Skeletal muscle tissue (tissue), 4 donors: ENCODE measurements around the gene AP3D1. TPM values are rescaled to one million over a fixed set of nuclear protein-coding genes. Genes with fewer than 3 reads are reported as not detected.

ENCODE experiments used
- H3K27ac ChIP-seq: one replicate; pipeline ENCODE4 v1.7.0; 2013; ENCODE audit warnings: mild to moderate bottlenecking, low read depth, low read length, inconsistent platforms
- H3K27me3 ChIP-seq, 3 donors: one replicate each; pipeline ENCODE4 v1.7.0; 2013; ENCODE audit warnings: low read length in 3 of 3; ENCODE audit not compliant: control insufficient read depth in 3 of 3, insufficient read depth in 3 of 3
- H3K36me3 ChIP-seq, 3 donors: one replicate each; pipeline ENCODE4 v1.7.0; 2013; ENCODE audit warnings: low read length in 3 of 3; ENCODE audit not compliant: control insufficient read depth in 3 of 3, insufficient read depth in 3 of 3
- H3K4me1 ChIP-seq, 3 donors: one replicate each; pipeline ENCODE4 v1.7.0; 2013; ENCODE audit warnings: low read length in 3 of 3, mild to moderate bottlenecking in 3 of 3; ENCODE audit not compliant: control insufficient read depth in 3 of 3, insufficient read depth in 3 of 3
- H3K4me3 ChIP-seq, 3 donors: one replicate each; pipeline ENCODE4 v1.7.0; 2013; ENCODE audit warnings: low read length in 3 of 3
- H3K9ac ChIP-seq, 3 donors: one replicate each; pipeline ENCODE4 v1.7.0; 2013; ENCODE audit warnings: low read length in 3 of 3, mild to moderate bottlenecking in 3 of 3, moderate library complexity in 2 of 3, low read depth in 1 of 3
- H3K9me3 ChIP-seq, 3 donors: one replicate each; pipeline ENCODE4 v1.7.0; 2013; ENCODE audit warnings: low read length in 3 of 3; ENCODE audit not compliant: control insufficient read depth in 3 of 3
- total RNA-seq: library from RNA; depleted of rRNA; stranded (reverse); fragments of >200 nt; gene quantifications from one replicate; pipeline ENCODE4 v1.2.3, GENCODE V29; 2014
- donor health status: Osteomylitis.

The AP3D1 gene
- total RNA-seq, 1 donor from 2014 or later = 33.4 TPM

DNA sequence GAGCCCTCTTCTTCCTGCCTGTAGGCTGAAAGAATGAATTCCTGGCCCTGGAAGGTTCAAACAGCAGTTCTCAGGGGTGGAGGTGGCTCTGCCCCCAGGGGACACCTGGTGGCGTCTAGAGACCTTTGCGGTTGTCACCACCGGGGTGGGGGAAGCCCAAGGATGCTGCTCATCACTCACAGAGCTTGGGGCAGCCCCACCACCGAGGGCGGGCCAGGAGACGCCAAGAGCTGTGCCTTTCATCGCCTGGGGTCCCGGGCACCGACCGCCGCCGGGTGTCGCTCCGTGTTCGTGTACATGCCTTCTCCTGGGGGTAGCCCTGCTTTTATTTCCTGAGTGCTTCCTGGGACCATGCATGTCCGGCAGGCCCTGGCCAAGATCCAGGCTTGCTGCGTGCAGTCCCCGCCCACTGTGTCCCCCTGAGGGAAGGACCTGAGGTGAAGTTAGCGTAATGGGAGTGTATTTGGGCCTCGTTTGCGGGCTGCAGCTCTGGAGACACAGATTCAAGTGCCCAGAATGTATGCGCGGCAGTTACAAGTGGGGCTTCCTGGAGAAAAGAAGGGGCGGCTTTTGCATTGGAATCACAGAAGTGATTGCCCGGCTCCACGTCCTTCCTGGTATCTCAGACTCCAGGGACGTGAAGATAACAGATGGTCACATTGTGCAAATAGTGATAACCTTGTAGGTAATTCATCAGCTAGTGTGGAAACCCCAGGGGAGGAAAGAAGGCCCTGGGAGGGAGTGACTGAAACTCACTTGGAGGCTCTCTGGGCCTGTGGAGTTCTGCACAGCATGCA lies 20.2 kb upstream of the AP3D1 start:
- peak overlapping the region in 1 of 3 donors; percentile 35 for H3K4me3 ChIP-seq
- no peaks in the 10 kb centered on the region for H3K36me3 ChIP-seq
- peak overlapping the region; percentile 7 to 66 (median 51) for H3K9ac ChIP-seq
- H3K27me3 ChIP-seq = no peaks in the 10 kb centered on the region
- peaks cover 66 to 78% (median 76%) of the 10 kb centered on the region in 3 donors for H3K4me1 ChIP-seq
- H3K9me3 ChIP-seq = no peaks in the 10 kb centered on the region
- peak overlapping the region; percentile 99 for H3K27ac ChIP-seq

DNA sequence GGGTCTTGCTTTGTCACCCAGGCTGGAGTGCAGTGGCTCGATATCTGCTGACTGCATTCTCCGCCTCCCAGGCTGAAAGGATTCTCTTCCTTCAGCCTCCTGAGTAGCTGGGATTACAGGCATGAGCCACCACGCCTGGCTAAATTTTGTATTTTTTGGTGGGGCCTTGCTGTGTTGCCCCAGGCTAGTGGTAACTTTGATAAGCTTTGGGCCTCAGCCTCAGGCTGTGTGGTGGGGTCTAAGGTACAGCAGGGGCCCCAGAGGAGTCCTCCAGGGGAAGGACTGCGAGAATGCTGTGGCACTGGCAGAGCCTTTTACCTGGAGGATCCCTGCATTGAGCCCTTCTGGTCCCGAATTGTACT lies 19.6 kb upstream of the AP3D1 start:
- H3K9ac ChIP-seq = peak overlapping the region; percentile 34 to 66 (median 51)
- no peaks in the 10 kb centered on the region for H3K36me3 ChIP-seq
- peaks cover 65 to 77% (median 73%) of the 10 kb centered on the region in 3 donors for H3K4me1 ChIP-seq
- H3K4me3 ChIP-seq = no peak overlapping the region
- no peaks in the 10 kb centered on the region for H3K27me3 ChIP-seq
- H3K27ac ChIP-seq = peak overlapping the region; percentile 99
- no peaks in the 10 kb centered on the region for H3K9me3 ChIP-seq

DNA sequence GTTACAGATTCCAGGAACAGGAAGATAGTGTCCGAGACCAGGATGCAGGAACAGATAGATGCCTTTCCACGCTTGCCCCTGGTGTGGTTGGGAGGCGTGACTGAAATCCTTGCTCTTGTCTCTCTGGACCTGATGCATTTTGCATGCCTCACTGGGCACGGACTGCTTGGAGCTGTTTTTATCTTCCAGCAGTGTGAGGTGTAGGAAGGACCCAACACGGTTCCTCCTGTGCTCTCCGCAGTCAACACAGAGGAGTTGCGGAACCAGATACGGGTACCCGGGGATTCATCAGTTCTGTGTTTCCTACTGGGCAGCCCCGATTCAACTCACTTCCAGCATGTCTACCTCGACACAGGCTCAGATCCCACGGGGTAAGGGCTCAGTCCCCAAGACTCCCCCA lies 18.9 kb upstream of the AP3D1 start:
- peaks cover 67 to 79% (median 71%) of the 10 kb centered on the region in 3 donors for H3K4me1 ChIP-seq
- peak overlapping the region; percentile 34 to 66 (median 64) for H3K9ac ChIP-seq
- no peaks in the 10 kb centered on the region for H3K27me3 ChIP-seq
- H3K27ac ChIP-seq = peak overlapping the region; percentile 99
- no peaks in the 10 kb centered on the region for H3K9me3 ChIP-seq
- no peaks in the 10 kb centered on the region for H3K36me3 ChIP-seq
- peak overlapping the region in 2 of 3 donors; percentile 12 to 35 for H3K4me3 ChIP-seq

DNA sequence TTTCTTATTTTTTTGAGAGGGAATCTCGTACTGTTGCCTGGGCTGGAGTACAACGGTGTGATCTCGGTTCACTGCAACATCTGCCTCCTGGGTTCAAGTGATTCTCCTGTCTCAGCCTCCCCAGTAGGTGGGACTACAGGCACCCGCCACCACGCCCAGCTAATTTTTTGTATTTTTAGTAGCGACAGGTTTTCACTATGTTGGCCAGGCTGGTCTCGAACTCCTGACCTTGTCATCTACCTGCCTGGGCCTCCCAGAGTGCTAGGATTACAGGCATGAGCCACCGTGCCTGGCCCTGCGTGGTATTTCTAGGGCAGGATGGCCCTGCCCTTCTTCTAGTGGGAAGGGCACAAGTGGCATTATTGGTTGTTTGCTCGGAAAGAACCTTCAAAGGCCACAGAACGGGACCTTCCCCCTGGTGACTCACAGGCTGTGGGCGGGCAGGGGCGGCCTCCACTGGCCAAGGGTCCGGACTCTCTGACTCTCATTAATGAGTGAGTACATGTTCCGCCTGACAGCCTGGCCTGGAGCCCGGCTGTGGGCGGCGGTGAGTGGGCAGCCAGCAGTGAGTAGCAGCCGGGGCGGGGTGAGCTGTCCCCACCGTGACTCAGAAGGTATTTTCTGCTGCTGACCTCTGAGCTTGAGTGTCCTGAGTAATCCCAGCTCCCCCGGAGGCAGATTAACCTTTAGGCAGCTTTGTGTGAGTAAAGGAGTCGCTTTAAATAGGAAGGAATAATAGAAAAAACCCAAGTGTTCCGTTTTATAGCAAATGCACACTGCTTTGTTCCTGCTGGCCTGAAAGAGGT lies 17.5 kb upstream of the AP3D1 start:
- Histone ChIP-seq H3K36me3 (no peaks in the 10 kb centered on the region), H3K9ac (peak overlapping the region; percentile 70 to 75 (median 75)), H3K27me3 (no peaks in the 10 kb centered on the region), H3K4me3 (peak overlapping the region; percentile 45 to 60 (median 49)), H3K27ac (peak overlapping the region; percentile 99), H3K9me3 (no peaks in the 10 kb centered on the region), H3K4me1 (peaks cover 70 to 79% (median 70%) of the 10 kb centered on the region in 3 donors)

DNA sequence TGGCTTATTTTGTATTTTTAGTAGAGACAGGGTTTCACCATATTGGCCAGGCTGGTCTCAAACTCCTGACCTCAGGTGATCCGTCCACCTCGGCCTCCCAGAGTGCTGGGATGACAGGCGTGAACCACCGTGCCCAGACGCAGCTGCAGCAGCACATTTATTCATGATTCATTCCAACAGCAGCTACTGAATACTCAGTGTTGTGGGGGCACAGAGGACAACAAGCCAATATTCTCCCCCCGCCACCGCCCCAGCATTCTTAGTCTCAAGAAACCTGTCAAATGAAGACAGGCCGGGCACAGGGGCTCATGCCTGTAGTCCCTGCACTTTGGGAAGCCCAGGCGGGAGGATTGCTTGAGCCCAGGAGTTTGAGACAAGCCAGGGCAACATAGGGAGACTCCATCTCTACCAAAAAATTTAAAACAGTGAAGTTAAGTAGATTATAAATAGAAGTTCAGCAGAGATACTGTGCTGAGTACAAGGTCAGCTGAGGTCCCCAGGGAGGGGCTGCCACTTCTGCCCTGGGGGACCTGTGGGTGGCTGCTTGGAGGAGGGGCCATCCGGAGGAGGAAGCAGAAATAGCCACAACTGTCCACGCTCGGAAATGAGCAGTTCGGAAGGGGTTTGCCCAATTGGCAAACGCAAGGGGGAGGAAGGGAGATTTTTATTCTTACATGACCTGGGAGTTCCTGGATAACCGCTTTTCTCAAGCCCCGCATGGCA lies 16.7 kb upstream of the AP3D1 start:
- H3K36me3 ChIP-seq = no peaks in the 10 kb centered on the region
- H3K27me3 ChIP-seq = no peaks in the 10 kb centered on the region
- H3K9me3 ChIP-seq = no peaks in the 10 kb centered on the region
- peaks cover 69 to 76% (median 69%) of the 10 kb centered on the region in 3 donors for H3K4me1 ChIP-seq
- peak overlapping the region in 2 of 3 donors; percentile 23 to 45 for H3K4me3 ChIP-seq
- H3K27ac ChIP-seq = peak overlapping the region; percentile 99
- H3K9ac ChIP-seq = peak overlapping the region in 2 of 3 donors; percentile 75

DNA sequence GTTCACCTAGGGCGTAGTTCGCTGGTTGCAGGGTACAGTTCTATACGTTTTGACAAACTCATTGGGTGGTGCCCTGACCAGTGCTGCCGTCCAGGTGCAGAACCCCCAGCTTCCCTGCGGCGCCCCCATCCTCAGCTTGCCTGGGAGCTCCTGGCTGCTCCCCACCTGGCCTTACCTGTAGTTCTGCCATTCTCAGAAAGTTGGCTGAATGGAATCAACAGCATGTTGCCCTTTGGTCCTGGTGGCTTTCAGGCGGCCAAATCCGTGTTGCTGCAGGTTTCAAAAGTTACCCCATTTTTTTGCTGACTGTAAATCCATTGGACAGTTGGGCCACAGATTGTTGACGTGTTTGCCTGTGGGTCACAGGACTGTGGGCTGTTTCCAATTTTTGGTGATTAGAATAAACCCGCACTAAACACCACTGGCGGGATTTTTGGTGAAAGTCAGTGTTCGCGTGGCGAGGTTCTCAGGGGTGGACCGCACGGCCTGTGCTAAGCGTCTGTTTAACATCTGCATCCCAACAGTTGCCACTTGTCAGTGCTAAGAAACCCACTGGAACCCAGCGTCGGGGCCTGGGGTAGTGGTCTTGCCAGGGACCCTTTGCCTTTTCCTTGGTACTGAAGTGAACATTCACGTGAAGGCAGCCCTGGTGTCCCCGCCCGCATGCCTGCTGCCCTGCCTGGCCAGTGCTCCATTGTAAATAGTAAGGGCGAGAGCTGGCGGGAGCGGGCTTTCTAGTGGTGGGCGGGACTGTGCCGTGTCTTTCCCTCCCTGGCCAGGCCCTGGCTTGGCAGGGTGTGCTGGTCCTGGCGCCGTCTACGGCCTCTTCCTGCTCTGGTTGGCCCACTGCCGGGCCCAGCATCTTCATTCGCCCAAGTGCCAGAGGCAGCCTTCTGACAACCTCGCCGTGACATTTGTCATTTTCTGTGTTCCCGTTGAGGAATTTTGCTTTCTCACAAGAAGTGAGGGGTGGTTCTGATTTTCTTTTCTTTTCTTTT lies 15.7 kb upstream of the AP3D1 start:
- peak overlapping the region in 2 of 3 donors; percentile 62 to 70 for H3K9ac ChIP-seq
- H3K4me1 ChIP-seq = peaks cover 67 to 74% (median 67%) of the 10 kb centered on the region in 3 donors
- H3K4me3 ChIP-seq = peak overlapping the region; percentile 20 to 52 (median 30)
- no peaks in the 10 kb centered on the region for H3K9me3 ChIP-seq
- H3K36me3 ChIP-seq = no peaks in the 10 kb centered on the region
- H3K27me3 ChIP-seq = no peaks in the 10 kb centered on the region
- H3K27ac ChIP-seq = peak overlapping the region; percentile 99

DNA sequence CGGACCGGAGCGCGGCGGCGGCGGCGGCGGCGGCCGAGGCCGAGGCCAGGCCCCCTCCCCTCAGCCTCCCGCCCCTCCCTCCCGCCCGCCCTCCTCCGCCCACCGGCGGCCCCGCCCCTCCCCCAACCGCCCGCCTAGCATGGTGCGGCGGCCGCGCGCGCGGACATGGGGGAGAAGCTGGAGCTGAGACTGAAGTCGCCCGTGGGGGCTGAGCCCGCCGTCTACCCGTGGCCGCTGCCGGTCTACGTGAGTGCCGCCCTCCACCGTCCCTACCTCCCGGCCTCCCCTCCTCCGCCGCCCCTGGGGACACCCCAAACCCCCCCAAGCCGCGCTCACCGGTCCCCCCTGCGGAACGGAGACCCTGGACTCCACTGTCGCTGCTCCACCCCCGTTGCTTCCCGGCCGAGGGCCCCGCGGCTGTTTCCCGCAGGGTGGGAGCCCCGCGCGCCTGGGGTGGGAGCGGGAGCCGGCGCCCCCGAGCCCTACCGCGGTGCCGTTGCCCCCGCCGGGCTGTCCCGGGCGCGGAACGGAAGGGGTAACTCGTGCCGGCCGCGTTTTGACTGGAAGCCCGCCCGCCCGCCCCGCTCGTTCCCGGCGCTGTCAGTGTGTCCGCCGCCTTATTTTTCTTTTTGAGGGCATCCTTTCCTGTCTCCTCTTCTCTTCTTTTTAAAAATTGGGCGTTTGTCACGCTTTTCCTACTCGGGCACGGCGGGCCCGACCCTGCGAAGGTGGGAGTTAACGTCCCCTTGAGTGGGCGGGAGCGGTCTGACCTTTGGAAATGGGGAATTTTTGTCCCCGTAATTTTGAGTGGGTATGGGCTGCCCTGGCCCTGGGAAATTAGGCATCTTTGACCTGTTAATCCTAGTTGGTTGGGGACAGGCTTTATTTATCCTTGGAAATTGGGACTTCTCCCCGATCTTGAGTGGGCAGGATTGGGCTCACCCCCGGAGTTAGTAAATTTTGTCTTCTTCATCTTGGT lies 12.9 kb upstream of the AP3D1 start:
- peak overlapping the region; percentile 82 to 90 (median 89) for H3K9ac ChIP-seq
- peaks cover 41 to 47% (median 42%) of the 10 kb centered on the region in 3 donors for H3K4me1 ChIP-seq
- H3K27me3 ChIP-seq = no peaks in the 10 kb centered on the region
- peak overlapping the region; percentile 96 for H3K27ac ChIP-seq
- H3K36me3 ChIP-seq = no peaks in the 10 kb centered on the region
- H3K4me3 ChIP-seq = peak overlapping the region; percentile 75 to 78 (median 77)
- no peaks in the 10 kb centered on the region for H3K9me3 ChIP-seq

DNA sequence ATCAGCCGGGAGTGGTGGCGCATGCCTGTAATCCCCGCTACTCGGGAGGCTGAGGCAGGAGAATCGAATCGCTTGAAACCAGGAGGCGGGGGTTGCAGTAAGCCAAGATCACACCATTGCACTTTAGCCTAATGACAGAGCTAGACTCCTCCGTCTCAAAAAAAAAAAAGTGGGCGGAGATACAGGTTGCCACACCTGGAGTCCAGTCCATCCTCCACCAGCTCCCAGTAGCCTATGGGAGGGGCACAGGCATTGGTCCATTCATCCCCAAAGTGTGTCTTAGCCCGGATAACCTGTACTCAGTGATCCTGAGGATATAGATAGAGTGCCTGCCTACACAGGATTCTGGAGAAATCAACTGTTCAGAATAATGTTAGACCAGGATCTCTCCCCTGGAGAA lies 9.0 kb upstream of the AP3D1 start:
- H3K27me3 ChIP-seq = no peaks in the 10 kb centered on the region
- no peak overlapping the region for H3K4me3 ChIP-seq
- H3K36me3 ChIP-seq = no peaks in the 10 kb centered on the region

More for the DNA sequence above, 9.0 kb upstream of the AP3D1 start:
- Histone ChIP-seq H3K4me1 (peaks cover 6 to 10% (median 9%) of the 10 kb centered on the region in 3 donors), H3K9me3 (no peaks in the 10 kb centered on the region), H3K9ac (no peak overlapping the region), H3K27ac (no peak overlapping the region)
